HL-60 (cell line): ENCODE data around the gene TBC1D16.

Source experiments
- POLR2AphosphoS5 ChIP-seq: IDR thresholded peaks from 2 replicates; pipeline ENCODE4 v1.6.1; 2012; ENCODE audit warnings: low read depth
- TF ChIP-seq, protein P1 (sequence below): IDR thresholded peaks from one replicate; pipeline ENCODE4 v1.5.1; 2011; ENCODE audit warnings: low read length, control low read depth, inconsistent platforms; ENCODE audit not compliant: insufficient read depth
- TF ChIP-seq, protein P2 (sequence below): IDR thresholded peaks from 2 replicates; pipeline ENCODE4 v1.6.1; 2012; ENCODE audit warnings: low read depth; ENCODE audit not compliant: insufficient replicate concordance

DNA sequence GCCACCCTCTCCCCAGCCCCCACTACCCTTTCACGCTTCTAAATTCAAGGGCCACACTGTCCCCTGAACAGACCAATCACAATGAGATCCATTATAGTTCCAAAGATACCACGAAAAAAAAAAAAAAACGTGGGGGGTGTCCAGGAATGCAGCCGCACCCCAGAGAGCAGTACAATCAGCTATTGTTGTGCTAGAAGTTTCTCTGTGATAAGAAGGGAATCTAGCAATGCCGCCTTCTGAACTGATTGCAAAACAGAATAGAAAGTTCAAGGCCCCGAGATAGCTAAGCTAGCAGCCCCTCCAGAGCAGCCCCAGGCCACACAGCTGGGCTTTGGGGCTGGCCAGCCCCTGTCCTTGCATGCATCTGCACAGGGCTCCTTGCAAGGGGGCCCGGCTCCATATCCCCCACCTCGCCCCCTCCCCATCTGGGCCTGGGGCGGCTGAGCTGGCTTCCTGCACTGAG, 109.5 kb downstream of the TBC1D16 start:
- TF ChIP-seq, protein P1, sequence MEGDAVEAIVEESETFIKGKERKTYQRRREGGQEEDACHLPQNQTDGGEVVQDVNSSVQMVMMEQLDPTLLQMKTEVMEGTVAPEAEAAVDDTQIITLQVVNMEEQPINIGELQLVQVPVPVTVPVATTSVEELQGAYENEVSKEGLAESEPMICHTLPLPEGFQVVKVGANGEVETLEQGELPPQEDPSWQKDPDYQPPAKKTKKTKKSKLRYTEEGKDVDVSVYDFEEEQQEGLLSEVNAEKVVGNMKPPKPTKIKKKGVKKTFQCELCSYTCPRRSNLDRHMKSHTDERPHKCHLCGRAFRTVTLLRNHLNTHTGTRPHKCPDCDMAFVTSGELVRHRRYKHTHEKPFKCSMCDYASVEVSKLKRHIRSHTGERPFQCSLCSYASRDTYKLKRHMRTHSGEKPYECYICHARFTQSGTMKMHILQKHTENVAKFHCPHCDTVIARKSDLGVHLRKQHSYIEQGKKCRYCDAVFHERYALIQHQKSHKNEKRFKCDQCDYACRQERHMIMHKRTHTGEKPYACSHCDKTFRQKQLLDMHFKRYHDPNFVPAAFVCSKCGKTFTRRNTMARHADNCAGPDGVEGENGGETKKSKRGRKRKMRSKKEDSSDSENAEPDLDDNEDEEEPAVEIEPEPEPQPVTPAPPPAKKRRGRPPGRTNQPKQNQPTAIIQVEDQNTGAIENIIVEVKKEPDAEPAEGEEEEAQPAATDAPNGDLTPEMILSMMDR = no peak
- TF ChIP-seq, protein P2, sequence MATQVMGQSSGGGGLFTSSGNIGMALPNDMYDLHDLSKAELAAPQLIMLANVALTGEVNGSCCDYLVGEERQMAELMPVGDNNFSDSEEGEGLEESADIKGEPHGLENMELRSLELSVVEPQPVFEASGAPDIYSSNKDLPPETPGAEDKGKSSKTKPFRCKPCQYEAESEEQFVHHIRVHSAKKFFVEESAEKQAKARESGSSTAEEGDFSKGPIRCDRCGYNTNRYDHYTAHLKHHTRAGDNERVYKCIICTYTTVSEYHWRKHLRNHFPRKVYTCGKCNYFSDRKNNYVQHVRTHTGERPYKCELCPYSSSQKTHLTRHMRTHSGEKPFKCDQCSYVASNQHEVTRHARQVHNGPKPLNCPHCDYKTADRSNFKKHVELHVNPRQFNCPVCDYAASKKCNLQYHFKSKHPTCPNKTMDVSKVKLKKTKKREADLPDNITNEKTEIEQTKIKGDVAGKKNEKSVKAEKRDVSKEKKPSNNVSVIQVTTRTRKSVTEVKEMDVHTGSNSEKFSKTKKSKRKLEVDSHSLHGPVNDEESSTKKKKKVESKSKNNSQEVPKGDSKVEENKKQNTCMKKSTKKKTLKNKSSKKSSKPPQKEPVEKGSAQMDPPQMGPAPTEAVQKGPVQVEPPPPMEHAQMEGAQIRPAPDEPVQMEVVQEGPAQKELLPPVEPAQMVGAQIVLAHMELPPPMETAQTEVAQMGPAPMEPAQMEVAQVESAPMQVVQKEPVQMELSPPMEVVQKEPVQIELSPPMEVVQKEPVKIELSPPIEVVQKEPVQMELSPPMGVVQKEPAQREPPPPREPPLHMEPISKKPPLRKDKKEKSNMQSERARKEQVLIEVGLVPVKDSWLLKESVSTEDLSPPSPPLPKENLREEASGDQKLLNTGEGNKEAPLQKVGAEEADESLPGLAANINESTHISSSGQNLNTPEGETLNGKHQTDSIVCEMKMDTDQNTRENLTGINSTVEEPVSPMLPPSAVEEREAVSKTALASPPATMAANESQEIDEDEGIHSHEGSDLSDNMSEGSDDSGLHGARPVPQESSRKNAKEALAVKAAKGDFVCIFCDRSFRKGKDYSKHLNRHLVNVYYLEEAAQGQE = no peak
- TF ChIP-seq POLR2AphosphoS5 = no peak
